Liver (tissue), 9 donors: Measurements from ENCODE around the gene NCAPG2. TPM values are rescaled to one million over a fixed set of nuclear protein-coding genes. Genes with fewer than 3 reads are reported as not detected.

Experiments used
- DNase-seq: peaks from one replicate; pipeline ENCODE4 v3.0.0-alpha.2; 2017; ENCODE audit warnings: low spot score
- H3K27ac ChIP-seq, 2 donors: one replicate each; pipeline ENCODE4 v1.7.0; 2013; ENCODE audit warnings: inconsistent platforms in 2 of 2, low read length in 2 of 2, control low read depth in 1 of 2, low read depth in 1 of 2, mild to moderate bottlenecking in 1 of 2
- H3K27me3 ChIP-seq, 4 donors: one replicate each; pipeline versions ENCODE4 v1.6.1 to v1.7.0; 2013; ENCODE audit warnings: low read length in 3 of 4, inconsistent platforms in 1 of 4, mild to moderate bottlenecking in 1 of 4, moderate library complexity in 1 of 4; ENCODE audit not compliant: control insufficient read depth in 4 of 4, insufficient read depth in 4 of 4
- H3K36me3 ChIP-seq, 4 donors: one replicate each; pipeline versions ENCODE4 v1.6.1 to v1.7.0; 2013; ENCODE audit warnings: low read length in 3 of 4, mild to moderate bottlenecking in 3 of 4, low read depth in 1 of 4, moderate library complexity in 1 of 4; ENCODE audit not compliant: control insufficient read depth in 4 of 4, insufficient read depth in 3 of 4
- H3K4me1 ChIP-seq, 4 donors: one replicate each; pipeline versions ENCODE4 v1.6.1 to v1.7.0; 2013; ENCODE audit warnings: low read length in 3 of 4, mild to moderate bottlenecking in 3 of 4, moderate library complexity in 1 of 4; ENCODE audit not compliant: control insufficient read depth in 4 of 4, insufficient read depth in 4 of 4
- H3K4me3 ChIP-seq, 3 donors: one replicate each; pipeline versions ENCODE4 v1.6.1 to v1.7.0; 2013; ENCODE audit warnings: low read length in 3 of 3, control low read depth in 1 of 3, low read depth in 1 of 3, mild to moderate bottlenecking in 1 of 3
- H3K9ac ChIP-seq, 2 donors: one replicate each; pipeline ENCODE4 v1.7.0; 2013; ENCODE audit warnings: low read length in 2 of 2, mild to moderate bottlenecking in 2 of 2, moderate library complexity in 2 of 2, control low read depth in 1 of 2, low read depth in 1 of 2
- H3K9me3 ChIP-seq, 4 donors: one replicate each; pipeline versions ENCODE4 v1.6.1 to v1.7.0; 2013; ENCODE audit warnings: low read length in 3 of 4; ENCODE audit not compliant: control insufficient read depth in 4 of 4
- EGR1 ChIP-seq, 2 donors: IDR thresholded peaks; 2 replicates each; pipeline ENCODE4 v1.6.1; 2016 to 2018; ENCODE audit warnings: antibody characterized with exemption in 2 of 2, low read depth in 2 of 2
- HNF4A ChIP-seq, 2 donors: conservative IDR thresholded peaks; 2 replicates each; pipeline ENCODE4 v1.6.1; 2016; ENCODE audit warnings: antibody characterized with exemption in 2 of 2, mild to moderate bottlenecking in 2 of 2
- NR2F2 ChIP-seq: IDR thresholded peaks from 2 replicates; pipeline ENCODE4 v1.6.1; 2016; ENCODE audit warnings: antibody characterized with exemption
- RAD21 ChIP-seq, 2 donors: IDR thresholded peaks; 2 replicates each; pipeline ENCODE4 v1.6.1; 2016; ENCODE audit warnings: antibody characterized with exemption in 2 of 2, mild to moderate bottlenecking in 2 of 2
- SP1 ChIP-seq: IDR thresholded peaks from 2 replicates; pipeline ENCODE4 v1.6.1; 2018; ENCODE audit warnings: antibody characterized with exemption, mild to moderate bottlenecking
- YY1 ChIP-seq: IDR thresholded peaks from 2 replicates; pipeline ENCODE4 v1.6.1; 2016; ENCODE audit warnings: antibody characterized with exemption, mild to moderate bottlenecking
- WGBS: extraction: QIAGEN DNeasy Blood & Tissue Kit; methylation state at CpG from one replicate; pipeline ENCODE4 v1.1.7; 2013; 5-methylcytosine and 5-hydroxymethylcytosine counted together
- polyA plus RNA-seq, 2 donors: library from polyadenylated mRNA; stranded (reverse) in 1 of 2; unstranded in 1 of 2; fragments of 200-250 nt in 1 of 2; fragments of >200 nt in 1 of 2; fragmentation: Nextera tagmentation in 1 of 2; extraction: Ambion mirVana in 1 of 2; gene quantifications; one replicate each; pipeline versions ENCODE4 v1.2.1 to v1.2.3, GENCODE V29; 2013 to 2015
- total RNA-seq, 2 donors: library from RNA; depleted of rRNA; stranded (reverse); fragments of >200 nt; gene quantifications; one replicate each; pipeline ENCODE4 v1.2.3, GENCODE V29; 2014
- TF ChIP-seq, protein P1 (sequence below): IDR thresholded peaks from 2 replicates; pipeline ENCODE4 v1.6.1; 2016; ENCODE audit warnings: antibody characterized with exemption
- TF ChIP-seq, protein P2 (sequence below): fragments of 150-350 bp; IDR thresholded peaks from 2 replicates; pipeline ENCODE4 v1.5.1; 2017; ENCODE audit warnings: improper control_type of control experiment, low read depth, low read length; ENCODE audit not compliant: missing input control
- TF ChIP-seq, protein P3 (sequence below): IDR thresholded peaks from 2 replicates; pipeline ENCODE4 v1.6.1; 2016; ENCODE audit warnings: antibody characterized with exemption
- TF ChIP-seq, protein P4 (sequence below): IDR thresholded peaks from 2 replicates; pipeline ENCODE4 v1.6.1; 2016; ENCODE audit warnings: antibody characterized with exemption, mild to moderate bottlenecking
- TF ChIP-seq, protein P5 (sequence below): IDR thresholded peaks from 2 replicates; pipeline ENCODE4 v1.6.1; 2016; ENCODE audit warnings: antibody characterized with exemption
- donor health status: healthy.
- donor health status: healthy.
- donor health status: healthy.
- donor health status: healthy.
- donor health status: healthy.

The NCAPG2 gene
- total and polyA plus RNA-seq, 4 donors = 0.89 to 37.4 (median 3.7) TPM

DNA sequence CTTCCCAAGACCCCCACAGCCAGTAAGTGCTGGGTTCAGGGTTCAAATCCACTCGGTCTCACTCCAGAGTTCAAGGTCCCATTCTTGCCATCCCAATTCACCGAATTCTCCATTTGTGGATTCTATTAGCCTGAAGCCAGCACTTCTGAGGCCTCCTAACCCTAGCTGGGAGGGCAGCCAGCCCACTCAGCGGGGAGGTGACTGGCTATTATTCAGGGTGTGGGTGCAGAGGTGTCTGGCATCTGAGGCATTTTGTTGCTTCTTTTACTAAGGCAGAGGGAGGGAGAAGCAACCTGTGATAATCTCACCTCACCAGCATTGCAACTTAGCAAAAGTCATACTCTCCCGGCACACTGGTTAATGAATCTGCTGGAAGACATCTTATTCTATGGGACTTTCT is 108.3 kb downstream of the NCAPG2 start:
- WGBS = 97% methylated on average over 4 of the region's 4 CpGs
- Histone ChIP-seq H3K36me3 (no peaks in the 10 kb centered on the region), H3K27ac (no peak overlapping the region), H3K4me3 (no peak overlapping the region), H3K4me1 (no peaks in the 10 kb centered on the region), H3K9me3 (peaks cover 0 to 9% (median 2%) of the 10 kb centered on the region in 4 donors), H3K27me3 (no peaks in the 10 kb centered on the region), H3K9ac (no peak overlapping the region)
- DNase-seq = no peak
- TF ChIP-seq, protein P1, sequence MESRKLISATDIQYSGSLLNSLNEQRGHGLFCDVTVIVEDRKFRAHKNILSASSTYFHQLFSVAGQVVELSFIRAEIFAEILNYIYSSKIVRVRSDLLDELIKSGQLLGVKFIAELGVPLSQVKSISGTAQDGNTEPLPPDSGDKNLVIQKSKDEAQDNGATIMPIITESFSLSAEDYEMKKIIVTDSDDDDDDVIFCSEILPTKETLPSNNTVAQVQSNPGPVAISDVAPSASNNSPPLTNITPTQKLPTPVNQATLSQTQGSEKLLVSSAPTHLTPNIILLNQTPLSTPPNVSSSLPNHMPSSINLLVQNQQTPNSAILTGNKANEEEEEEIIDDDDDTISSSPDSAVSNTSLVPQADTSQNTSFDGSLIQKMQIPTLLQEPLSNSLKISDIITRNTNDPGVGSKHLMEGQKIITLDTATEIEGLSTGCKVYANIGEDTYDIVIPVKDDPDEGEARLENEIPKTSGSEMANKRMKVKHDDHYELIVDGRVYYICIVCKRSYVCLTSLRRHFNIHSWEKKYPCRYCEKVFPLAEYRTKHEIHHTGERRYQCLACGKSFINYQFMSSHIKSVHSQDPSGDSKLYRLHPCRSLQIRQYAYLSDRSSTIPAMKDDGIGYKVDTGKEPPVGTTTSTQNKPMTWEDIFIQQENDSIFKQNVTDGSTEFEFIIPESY = no peak
- TF ChIP-seq, protein P2, sequence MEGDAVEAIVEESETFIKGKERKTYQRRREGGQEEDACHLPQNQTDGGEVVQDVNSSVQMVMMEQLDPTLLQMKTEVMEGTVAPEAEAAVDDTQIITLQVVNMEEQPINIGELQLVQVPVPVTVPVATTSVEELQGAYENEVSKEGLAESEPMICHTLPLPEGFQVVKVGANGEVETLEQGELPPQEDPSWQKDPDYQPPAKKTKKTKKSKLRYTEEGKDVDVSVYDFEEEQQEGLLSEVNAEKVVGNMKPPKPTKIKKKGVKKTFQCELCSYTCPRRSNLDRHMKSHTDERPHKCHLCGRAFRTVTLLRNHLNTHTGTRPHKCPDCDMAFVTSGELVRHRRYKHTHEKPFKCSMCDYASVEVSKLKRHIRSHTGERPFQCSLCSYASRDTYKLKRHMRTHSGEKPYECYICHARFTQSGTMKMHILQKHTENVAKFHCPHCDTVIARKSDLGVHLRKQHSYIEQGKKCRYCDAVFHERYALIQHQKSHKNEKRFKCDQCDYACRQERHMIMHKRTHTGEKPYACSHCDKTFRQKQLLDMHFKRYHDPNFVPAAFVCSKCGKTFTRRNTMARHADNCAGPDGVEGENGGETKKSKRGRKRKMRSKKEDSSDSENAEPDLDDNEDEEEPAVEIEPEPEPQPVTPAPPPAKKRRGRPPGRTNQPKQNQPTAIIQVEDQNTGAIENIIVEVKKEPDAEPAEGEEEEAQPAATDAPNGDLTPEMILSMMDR = no peak

DNA sequence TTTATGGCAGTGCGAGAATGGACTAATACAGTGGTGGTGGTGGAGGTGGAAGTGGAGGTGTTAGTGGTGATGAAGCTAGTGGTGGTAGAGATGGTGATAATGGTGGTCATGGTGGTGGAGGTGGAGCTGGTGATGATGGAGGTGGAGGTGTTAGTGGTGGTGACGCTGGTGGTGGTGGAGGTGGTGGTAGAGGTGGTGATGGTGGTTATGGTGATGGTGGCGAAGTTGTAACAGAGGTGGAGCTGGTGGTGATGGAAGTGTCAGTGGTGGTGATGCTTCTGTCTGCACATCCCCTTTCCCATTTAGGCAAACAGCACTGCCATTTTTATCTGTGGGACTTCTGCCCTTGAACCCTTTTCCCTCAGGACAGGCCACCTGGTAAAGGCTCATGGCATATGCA is 109.5 kb downstream of the NCAPG2 start:
- H3K4me3 ChIP-seq = no peak overlapping the region
- 68% methylated on average over 3 of the region's 3 CpGs for WGBS
- no peaks in the 10 kb centered on the region for H3K27me3 ChIP-seq
- no peaks in the 10 kb centered on the region for H3K4me1 ChIP-seq
- TF ChIP-seq SP1 (no peak), HNF4A (conservative IDR thresholded peaks at IDR 0.05) (no peak), RAD21 (IDR thresholded peaks at IDR 0.05) (no peak), EGR1 (IDR thresholded peaks at IDR 0.05; ENCODE audit: low read depth in 2 of 2) (no peak), NR2F2 (no peak), YY1 (no peak)
- TF ChIP-seq, protein P3, sequence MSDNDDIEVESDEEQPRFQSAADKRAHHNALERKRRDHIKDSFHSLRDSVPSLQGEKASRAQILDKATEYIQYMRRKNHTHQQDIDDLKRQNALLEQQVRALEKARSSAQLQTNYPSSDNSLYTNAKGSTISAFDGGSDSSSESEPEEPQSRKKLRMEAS = no peak
- TF ChIP-seq, protein P4, sequence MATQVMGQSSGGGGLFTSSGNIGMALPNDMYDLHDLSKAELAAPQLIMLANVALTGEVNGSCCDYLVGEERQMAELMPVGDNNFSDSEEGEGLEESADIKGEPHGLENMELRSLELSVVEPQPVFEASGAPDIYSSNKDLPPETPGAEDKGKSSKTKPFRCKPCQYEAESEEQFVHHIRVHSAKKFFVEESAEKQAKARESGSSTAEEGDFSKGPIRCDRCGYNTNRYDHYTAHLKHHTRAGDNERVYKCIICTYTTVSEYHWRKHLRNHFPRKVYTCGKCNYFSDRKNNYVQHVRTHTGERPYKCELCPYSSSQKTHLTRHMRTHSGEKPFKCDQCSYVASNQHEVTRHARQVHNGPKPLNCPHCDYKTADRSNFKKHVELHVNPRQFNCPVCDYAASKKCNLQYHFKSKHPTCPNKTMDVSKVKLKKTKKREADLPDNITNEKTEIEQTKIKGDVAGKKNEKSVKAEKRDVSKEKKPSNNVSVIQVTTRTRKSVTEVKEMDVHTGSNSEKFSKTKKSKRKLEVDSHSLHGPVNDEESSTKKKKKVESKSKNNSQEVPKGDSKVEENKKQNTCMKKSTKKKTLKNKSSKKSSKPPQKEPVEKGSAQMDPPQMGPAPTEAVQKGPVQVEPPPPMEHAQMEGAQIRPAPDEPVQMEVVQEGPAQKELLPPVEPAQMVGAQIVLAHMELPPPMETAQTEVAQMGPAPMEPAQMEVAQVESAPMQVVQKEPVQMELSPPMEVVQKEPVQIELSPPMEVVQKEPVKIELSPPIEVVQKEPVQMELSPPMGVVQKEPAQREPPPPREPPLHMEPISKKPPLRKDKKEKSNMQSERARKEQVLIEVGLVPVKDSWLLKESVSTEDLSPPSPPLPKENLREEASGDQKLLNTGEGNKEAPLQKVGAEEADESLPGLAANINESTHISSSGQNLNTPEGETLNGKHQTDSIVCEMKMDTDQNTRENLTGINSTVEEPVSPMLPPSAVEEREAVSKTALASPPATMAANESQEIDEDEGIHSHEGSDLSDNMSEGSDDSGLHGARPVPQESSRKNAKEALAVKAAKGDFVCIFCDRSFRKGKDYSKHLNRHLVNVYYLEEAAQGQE = no peak
- TF ChIP-seq, protein P5, sequence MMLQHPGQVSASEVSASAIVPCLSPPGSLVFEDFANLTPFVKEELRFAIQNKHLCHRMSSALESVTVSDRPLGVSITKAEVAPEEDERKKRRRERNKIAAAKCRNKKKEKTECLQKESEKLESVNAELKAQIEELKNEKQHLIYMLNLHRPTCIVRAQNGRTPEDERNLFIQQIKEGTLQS = no peak
- TF ChIP-seq, protein P2 = no peak
- peaks cover 0 to 9% (median 2%) of the 10 kb centered on the region in 4 donors for H3K9me3 ChIP-seq
- peak; percentile 76 for DNase-seq
- no peak overlapping the region for H3K27ac ChIP-seq
- H3K9ac ChIP-seq = no peak overlapping the region
- H3K36me3 ChIP-seq = no peaks in the 10 kb centered on the region
